ENCODE results near the gene MMADHC.
"Not testable (repeated sequence)": the region's sequence is repeated elsewhere in the genome, so short reads cannot be mapped to it uniquely, and the experiment has no call there.

MMADHC gene

GRCh38 chr2:149595056-149595963 is 7.7 kb upstream of the MMADHC start:
- no peak for DNase-seq (ENCODE audit: low read depth in 2 of 2)

GRCh38 chr2:149594411-149594810 is 6.8 kb upstream of the MMADHC start:
- no peak for DNase-seq (ENCODE audit: low read depth in 2 of 2)

GRCh38 chr2:149587950-149588487 is 444 bp upstream of the MMADHC start:
- no peak for DNase-seq (ENCODE audit: low read depth in 2 of 2)

GRCh38 chr2:149586898-149587219 is 716 bp downstream of the MMADHC start:
- DNase-seq (ENCODE audit: low read depth in 2 of 2), result no peak

GRCh38 chr2:149586063-149586462 is 1.5 kb downstream of the MMADHC start:
- no peak for DNase-seq (ENCODE audit: low read depth in 2 of 2)

- DNase-seq (ENCODE audit: low read depth in 2 of 2), result no peak
Observed at GRCh38 chr2:149585166-149585885, 2.2 kb downstream of the MMADHC start.

- DNase-seq (ENCODE audit: low read depth in 2 of 2), result no peak
Observed at GRCh38 chr2:149579972-149580882, 7.3 kb downstream of the MMADHC start.

GRCh38 chr2:149577269-149577668 is 10.3 kb downstream of the MMADHC start:
- DNase-seq (ENCODE audit: low read depth in 2 of 2), result no peak

GRCh38 chr2:149575752-149576151 is 11.8 kb downstream of the MMADHC start:
- no peak for DNase-seq (ENCODE audit: low read depth in 2 of 2)

GRCh38 chr2:149575277-149575676 is 12.3 kb downstream of the MMADHC start:
- DNase-seq (ENCODE audit: low read depth in 2 of 2), result no peak

- DNase-seq (ENCODE audit: low read depth in 2 of 2), result no peak
Observed at GRCh38 chr2:149573760-149574159, 13.8 kb downstream of the MMADHC start.

- no peak for DNase-seq (ENCODE audit: low read depth in 2 of 2)
Observed at GRCh38 chr2:149572102-149572953, 15.2 kb downstream of the MMADHC start.

GRCh38 chr2:149568138-149568537 is 19.4 kb downstream of the MMADHC start:
- no peak for DNase-seq (ENCODE audit: low read depth in 2 of 2)

GRCh38 chr2:149566652-149567051 is 20.9 kb downstream of the MMADHC start:
- DNase-seq (ENCODE audit: low read depth in 2 of 2), result no peak

GRCh38 chr2:149565625-149566024 is 21.9 kb downstream of the MMADHC start:
- not testable (repeated sequence) for DNase-seq (ENCODE audit: low read depth in 2 of 2)

GRCh38 chr2:149564983-149565382 is 22.6 kb downstream of the MMADHC start:
- DNase-seq (ENCODE audit: low read depth in 2 of 2), result no peak

- no peak for DNase-seq (ENCODE audit: low read depth in 2 of 2)
Observed at GRCh38 chr2:149564097-149564496, 23.5 kb downstream of the MMADHC start.

- no peak for DNase-seq (ENCODE audit: low read depth in 2 of 2)
Observed at GRCh38 chr2:149562324-149562723, 25.3 kb downstream of the MMADHC start.

- no peak for DNase-seq (ENCODE audit: low read depth in 2 of 2)
Observed at GRCh38 chr2:149561309-149561926, 26.2 kb downstream of the MMADHC start.

GRCh38 chr2:149559341-149560068 is 28.1 kb downstream of the MMADHC start:
- no peak for DNase-seq (ENCODE audit: low read depth in 2 of 2)

Data from fibroblast of skin of left quadriceps (primary cell).